GM12801 (cell line): Measurements from ENCODE around the gene RBPMS2.

ENCODE experiments used
- CTCF ChIP-seq: IDR thresholded peaks from one replicate; pipeline ENCODE4 v1.5.1; 2011; ENCODE audit warnings: control low read depth; ENCODE audit not compliant: insufficient read length; ENCODE audit errors: extremely low read depth

The RBPMS2 gene

DNA sequence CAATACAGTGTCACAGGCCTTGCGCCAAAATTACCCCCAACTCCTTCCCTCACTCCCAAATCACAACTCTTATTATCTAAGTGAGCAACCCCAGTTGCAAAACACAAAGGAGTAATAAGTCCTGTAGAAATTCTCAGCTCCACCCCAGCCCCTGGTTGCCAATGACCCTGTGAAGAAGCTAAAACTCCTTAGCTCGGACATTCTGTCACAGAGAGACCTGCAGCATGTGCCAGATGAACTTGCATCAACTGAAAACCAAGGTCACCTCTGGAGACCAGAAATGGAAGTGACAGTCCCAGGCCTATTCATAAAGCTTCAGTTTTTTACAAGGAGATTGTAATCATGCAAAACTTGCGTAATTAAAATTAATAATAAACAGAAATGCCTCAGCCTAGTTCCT lies 55.2 kb downstream of the RBPMS2 start:
- TF ChIP-seq CTCF, result no peak

DNA sequence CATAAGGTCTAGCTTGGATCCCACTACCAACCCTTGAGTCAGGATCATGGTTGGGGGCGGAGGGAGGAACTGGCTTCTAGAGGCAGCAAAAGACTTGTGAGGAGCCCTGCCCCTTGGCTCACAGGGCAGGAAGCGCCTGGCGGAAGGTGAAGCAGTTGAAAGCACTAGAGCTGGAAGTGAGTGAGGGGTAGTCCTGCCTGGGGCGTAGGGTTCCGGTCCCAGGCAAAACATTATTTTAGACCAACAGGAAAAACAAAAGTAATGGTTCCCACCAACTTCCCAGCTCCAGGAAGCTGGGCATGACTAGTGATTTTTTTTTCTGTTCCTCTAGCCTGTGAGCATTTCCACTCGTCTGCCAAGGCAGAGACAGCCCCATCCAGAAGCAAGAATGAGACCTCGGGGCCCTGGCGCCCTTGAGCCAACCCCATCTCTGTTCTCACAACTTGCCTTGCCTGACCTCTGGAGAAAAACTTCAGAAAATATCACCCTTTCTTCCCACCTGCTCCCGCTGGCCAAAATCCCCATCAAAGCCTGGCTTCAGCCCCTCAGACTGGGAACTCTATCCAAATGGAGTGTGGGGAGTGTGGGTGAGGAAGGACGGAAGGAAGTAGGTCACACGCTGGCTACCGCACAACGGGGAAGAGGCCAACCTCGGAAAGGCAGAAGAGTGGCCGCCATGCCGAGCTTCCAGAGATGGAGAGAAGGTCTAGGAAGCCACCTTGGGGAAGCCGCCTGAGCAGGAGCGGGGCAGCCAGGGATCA lies 57.5 kb downstream of the RBPMS2 start:
- no peak for TF ChIP-seq CTCF

DNA sequence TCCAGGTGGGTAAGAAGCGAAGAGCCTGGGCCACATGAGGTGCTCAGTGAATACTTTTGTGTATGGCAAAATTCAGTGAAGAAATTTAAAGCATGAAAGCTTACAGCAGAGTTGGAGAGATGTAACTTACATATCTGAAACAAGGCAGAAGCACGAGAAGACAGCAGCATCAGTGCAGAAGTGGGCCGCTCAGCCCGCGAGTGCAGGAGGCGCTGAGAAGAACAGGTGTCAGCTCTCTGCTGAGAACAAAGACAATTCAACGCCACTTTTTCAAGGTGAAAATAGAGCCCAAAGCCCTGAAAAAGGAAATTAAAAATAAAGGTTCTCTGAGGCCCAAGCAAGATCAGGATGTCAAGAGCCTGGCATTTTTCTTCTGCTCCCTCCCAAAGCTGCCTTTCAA lies 58.3 kb downstream of the RBPMS2 start:
- no peak for TF ChIP-seq CTCF

- no peak for TF ChIP-seq CTCF
Observed at GRCh38 chr15:64716452-64716851, 58.9 kb downstream of the RBPMS2 start.

DNA sequence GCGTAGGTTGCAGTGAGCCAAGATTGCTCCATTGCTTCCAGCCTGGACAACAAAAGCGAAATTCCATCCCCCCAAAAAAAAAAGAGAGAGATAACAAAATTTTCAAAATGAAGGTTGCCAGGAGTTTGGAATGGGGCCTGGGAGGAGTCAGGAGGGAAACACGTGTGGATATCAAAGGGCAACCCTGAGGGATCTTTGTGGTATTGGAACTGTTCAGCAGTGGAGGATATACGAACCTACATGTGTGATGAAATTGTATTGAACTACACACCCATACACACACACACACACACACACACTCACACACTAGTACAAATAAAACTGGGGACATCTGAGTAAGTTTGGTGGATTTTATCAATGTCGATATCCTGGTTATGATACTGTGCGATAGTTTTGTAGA lies 61.8 kb downstream of the RBPMS2 start:
- TF ChIP-seq CTCF, result no peak

DNA sequence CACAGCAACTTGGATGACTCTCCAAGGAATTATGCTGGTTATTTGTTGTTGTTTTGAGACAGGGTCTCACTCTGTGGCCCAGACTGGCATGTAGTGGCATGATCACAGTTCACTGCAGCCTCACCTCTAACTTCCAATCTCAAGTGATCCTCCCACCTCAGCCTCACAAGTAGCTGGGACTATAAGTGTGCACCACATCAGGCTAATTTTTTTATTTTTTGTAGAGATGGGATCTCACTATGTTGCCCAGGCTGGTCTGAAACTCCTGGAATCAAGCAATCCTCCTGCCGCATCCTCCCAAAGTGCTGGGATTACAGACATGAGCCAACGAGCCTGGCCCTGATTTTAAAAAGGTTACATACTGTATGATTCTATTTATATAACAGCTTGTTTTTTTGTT lies 63.0 kb downstream of the RBPMS2 start:
- no peak for TF ChIP-seq CTCF

GRCh38 chr15:64710676-64711428 lies 64.5 kb downstream of the RBPMS2 start:
- no peak for TF ChIP-seq CTCF
